GM23338 (cell line): Measurements from ENCODE around the gene PRDM2. TPM values are rescaled to one million over a fixed set of nuclear protein-coding genes. Genes with fewer than 3 reads are reported as not detected.

Experiments used
- ATAC-seq: fragments of 200-7000 bp; cut with Tn5 transposase; 3 replicates; pipeline ENCODE4 v1.9.1; 2020
- DNase-seq: peaks from one replicate; pipeline ENCODE4 v3.0.0-alpha.2; 2015; ENCODE audit warnings: low spot score
- H2AFZ ChIP-seq: fragments of 200-600 bp; sonication (generic); 2 replicates; pipeline ENCODE4 v1.8.0; 2016; ENCODE audit warnings: antibody characterized with exemption, mild to moderate bottlenecking, moderate library complexity
- H3F3A ChIP-seq: fragments of 200-600 bp; sonication (generic); replicated peaks from 2 replicates; pipeline ENCODE4 v1.8.0; 2017; ENCODE audit warnings: antibody characterized with exemption, mixed run types, low read depth
- H3K27ac ChIP-seq: fragments of 200-600 bp; sonication (generic); 2 replicates; pipeline ENCODE4 v1.6.1; 2016; ENCODE audit warnings: low read depth
- H3K27me3 ChIP-seq: fragments of 200-600 bp; sonication (generic); 2 replicates; pipeline ENCODE4 v1.8.0; 2016; ENCODE audit warnings: mild to moderate bottlenecking, mixed run types, moderate library complexity; ENCODE audit not compliant: insufficient read depth
- H3K36me3 ChIP-seq: fragments of 200-600 bp; sonication (generic); 2 replicates; pipeline ENCODE4 v1.8.0; 2016; ENCODE audit warnings: mild to moderate bottlenecking; ENCODE audit not compliant: insufficient read depth
- H3K4me1 ChIP-seq: fragments of 200-600 bp; sonication (generic); 2 replicates; pipeline ENCODE4 v1.8.0; 2016; ENCODE audit warnings: mild to moderate bottlenecking, moderate library complexity; ENCODE audit not compliant: insufficient read depth
- H3K4me2 ChIP-seq: fragments of 200-600 bp; sonication (generic); 2 replicates; pipeline ENCODE4 v1.7.1; 2017; ENCODE audit warnings: mixed run types
- H3K4me3 ChIP-seq: fragments of 200-600 bp; sonication (generic); 2 replicates; pipeline ENCODE4 v1.6.1; 2016; ENCODE audit warnings: mixed run types
- H3K79me2 ChIP-seq: fragments of 200-600 bp; sonication (generic); replicated peaks from 2 replicates; pipeline ENCODE4 v1.8.0; 2017; ENCODE audit warnings: mild to moderate bottlenecking; ENCODE audit not compliant: insufficient read depth
- H3K9me2 ChIP-seq: fragments of 200-600 bp; sonication (generic); 2 replicates; pipeline ENCODE4 v1.8.0; 2017; ENCODE audit not compliant: insufficient read depth
- H4K20me1 ChIP-seq: fragments of 200-600 bp; sonication (generic); replicated peaks from 2 replicates; pipeline ENCODE4 v1.8.0; 2017; ENCODE audit warnings: mild to moderate bottlenecking; ENCODE audit not compliant: insufficient read depth
- H3K27ac Mint-ChIP-seq: 2 replicates; pipeline ENCODE4 v1.8.0; 2020; ENCODE audit warnings: inconsistent platforms, mild to moderate bottlenecking, moderate library complexity, mixed read lengths
- H3K27me3 Mint-ChIP-seq: 3 replicates; pipeline ENCODE4 v1.8.0; 2022; ENCODE audit warnings: low read depth, mild to moderate bottlenecking, moderate library complexity, mixed read lengths, inconsistent platforms; ENCODE audit not compliant: insufficient read depth, poor library complexity
- H3K36me3 Mint-ChIP-seq: 3 replicates; pipeline ENCODE4 v1.8.0; 2021; ENCODE audit warnings: low read depth, mild to moderate bottlenecking, inconsistent platforms, moderate library complexity, mixed read lengths
- H3K4me1 Mint-ChIP-seq: 3 replicates; pipeline ENCODE4 v1.8.0; 2020; ENCODE audit warnings: mild to moderate bottlenecking, inconsistent platforms, mixed read lengths
- H3K4me3 Mint-ChIP-seq: 3 replicates; pipeline ENCODE4 v1.8.0; 2021; ENCODE audit warnings: moderate library complexity, mild to moderate bottlenecking, inconsistent platforms, mixed read lengths
- H3K9me3 Mint-ChIP-seq: 3 replicates; pipeline ENCODE4 v1.8.0; 2020; ENCODE audit warnings: moderate library complexity, mild to moderate bottlenecking, inconsistent platforms, mixed read lengths
- JUNB ChIP-seq: IDR thresholded peaks from one replicate; pipeline ENCODE4 v1.6.1; 2016; ENCODE audit warnings: antibody characterized with exemption; ENCODE audit not compliant: unreplicated experiment
- NANOG ChIP-seq: IDR thresholded peaks from 2 replicates; pipeline ENCODE4 v1.6.1; 2016; ENCODE audit warnings: antibody characterized with exemption, borderline replicate concordance
- STAT1 ChIP-seq: IDR thresholded peaks from one replicate; pipeline ENCODE4 v1.6.1; 2016; ENCODE audit warnings: antibody characterized with exemption; ENCODE audit not compliant: unreplicated experiment
- ZNF331 ChIP-seq: fragments of 250-450 bp; sonication (Bioruptor Pico); IDR thresholded peaks from 2 replicates; pipeline ENCODE4 v1.5.0; 2020; ENCODE audit warnings: low read depth, mild to moderate bottlenecking, moderate library complexity
- polyA plus RNA-seq: library from polyadenylated mRNA; unstranded; fragments of >200 nt; fragmentation: Nextera tagmentation; extraction: Ambion mirVana; gene quantifications from 2 replicates; pipeline ENCODE4 v1.2.1, GENCODE V29; 2016
- total RNA-seq: library from RNA; depleted of rRNA; stranded (reverse); fragments of >200 nt; shearing (Covaris generic); gene quantifications from 2 replicates; pipeline ENCODE4 v1.2.3, GENCODE V29; 2014
- TF ChIP-seq, protein P1 (sequence below): fragments of 250-450 bp; sonication (Bioruptor Pico); IDR thresholded peaks from 2 replicates; pipeline ENCODE4 v1.5.0; 2020; ENCODE audit warnings: mild to moderate bottlenecking, moderate library complexity
- TF ChIP-seq, protein P2 (sequence below), 2 experiments: fragments of 200-600 bp in 1 of 2; sonication (generic) in 1 of 2; conservative IDR thresholded peaks; 2 replicates each; pipeline versions ENCODE4 v1.5.1 to v1.6.1; 2016 to 2017; ENCODE audit warnings: antibody characterized with exemption in 2 of 2, low read depth in 2 of 2, mild to moderate bottlenecking in 2 of 2, moderate library complexity in 1 of 2
- TF ChIP-seq, protein P3 (sequence below): IDR thresholded peaks from 2 replicates; pipeline ENCODE4 v1.6.1; 2016; ENCODE audit warnings: antibody characterized with exemption

The PRDM2 gene
- total and polyA plus RNA-seq, 2 experiments from 2014 or later, result 11.6 to 28.3 TPM

DNA sequence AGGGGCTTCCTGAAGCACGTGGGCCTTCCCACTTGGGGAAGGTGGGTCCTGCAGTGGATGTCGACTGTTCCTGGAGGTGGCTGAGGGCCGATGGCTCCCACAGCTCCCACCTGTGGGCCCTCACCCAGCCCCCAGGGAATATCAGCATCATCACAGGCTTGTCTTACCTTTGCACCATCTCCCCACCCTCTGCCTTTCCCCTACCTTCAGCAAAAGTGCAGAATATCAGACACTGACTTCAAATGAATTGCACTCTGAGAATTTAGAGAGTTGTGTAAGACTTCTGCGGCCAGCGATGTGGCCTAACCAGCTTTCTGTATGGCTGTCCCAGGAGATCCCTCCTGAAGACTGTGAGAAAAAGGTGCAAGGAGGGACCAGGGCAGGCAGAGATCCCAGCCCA lies 105.4 kb downstream of the PRDM2 start (continued):
- TF ChIP-seq, protein P1, sequence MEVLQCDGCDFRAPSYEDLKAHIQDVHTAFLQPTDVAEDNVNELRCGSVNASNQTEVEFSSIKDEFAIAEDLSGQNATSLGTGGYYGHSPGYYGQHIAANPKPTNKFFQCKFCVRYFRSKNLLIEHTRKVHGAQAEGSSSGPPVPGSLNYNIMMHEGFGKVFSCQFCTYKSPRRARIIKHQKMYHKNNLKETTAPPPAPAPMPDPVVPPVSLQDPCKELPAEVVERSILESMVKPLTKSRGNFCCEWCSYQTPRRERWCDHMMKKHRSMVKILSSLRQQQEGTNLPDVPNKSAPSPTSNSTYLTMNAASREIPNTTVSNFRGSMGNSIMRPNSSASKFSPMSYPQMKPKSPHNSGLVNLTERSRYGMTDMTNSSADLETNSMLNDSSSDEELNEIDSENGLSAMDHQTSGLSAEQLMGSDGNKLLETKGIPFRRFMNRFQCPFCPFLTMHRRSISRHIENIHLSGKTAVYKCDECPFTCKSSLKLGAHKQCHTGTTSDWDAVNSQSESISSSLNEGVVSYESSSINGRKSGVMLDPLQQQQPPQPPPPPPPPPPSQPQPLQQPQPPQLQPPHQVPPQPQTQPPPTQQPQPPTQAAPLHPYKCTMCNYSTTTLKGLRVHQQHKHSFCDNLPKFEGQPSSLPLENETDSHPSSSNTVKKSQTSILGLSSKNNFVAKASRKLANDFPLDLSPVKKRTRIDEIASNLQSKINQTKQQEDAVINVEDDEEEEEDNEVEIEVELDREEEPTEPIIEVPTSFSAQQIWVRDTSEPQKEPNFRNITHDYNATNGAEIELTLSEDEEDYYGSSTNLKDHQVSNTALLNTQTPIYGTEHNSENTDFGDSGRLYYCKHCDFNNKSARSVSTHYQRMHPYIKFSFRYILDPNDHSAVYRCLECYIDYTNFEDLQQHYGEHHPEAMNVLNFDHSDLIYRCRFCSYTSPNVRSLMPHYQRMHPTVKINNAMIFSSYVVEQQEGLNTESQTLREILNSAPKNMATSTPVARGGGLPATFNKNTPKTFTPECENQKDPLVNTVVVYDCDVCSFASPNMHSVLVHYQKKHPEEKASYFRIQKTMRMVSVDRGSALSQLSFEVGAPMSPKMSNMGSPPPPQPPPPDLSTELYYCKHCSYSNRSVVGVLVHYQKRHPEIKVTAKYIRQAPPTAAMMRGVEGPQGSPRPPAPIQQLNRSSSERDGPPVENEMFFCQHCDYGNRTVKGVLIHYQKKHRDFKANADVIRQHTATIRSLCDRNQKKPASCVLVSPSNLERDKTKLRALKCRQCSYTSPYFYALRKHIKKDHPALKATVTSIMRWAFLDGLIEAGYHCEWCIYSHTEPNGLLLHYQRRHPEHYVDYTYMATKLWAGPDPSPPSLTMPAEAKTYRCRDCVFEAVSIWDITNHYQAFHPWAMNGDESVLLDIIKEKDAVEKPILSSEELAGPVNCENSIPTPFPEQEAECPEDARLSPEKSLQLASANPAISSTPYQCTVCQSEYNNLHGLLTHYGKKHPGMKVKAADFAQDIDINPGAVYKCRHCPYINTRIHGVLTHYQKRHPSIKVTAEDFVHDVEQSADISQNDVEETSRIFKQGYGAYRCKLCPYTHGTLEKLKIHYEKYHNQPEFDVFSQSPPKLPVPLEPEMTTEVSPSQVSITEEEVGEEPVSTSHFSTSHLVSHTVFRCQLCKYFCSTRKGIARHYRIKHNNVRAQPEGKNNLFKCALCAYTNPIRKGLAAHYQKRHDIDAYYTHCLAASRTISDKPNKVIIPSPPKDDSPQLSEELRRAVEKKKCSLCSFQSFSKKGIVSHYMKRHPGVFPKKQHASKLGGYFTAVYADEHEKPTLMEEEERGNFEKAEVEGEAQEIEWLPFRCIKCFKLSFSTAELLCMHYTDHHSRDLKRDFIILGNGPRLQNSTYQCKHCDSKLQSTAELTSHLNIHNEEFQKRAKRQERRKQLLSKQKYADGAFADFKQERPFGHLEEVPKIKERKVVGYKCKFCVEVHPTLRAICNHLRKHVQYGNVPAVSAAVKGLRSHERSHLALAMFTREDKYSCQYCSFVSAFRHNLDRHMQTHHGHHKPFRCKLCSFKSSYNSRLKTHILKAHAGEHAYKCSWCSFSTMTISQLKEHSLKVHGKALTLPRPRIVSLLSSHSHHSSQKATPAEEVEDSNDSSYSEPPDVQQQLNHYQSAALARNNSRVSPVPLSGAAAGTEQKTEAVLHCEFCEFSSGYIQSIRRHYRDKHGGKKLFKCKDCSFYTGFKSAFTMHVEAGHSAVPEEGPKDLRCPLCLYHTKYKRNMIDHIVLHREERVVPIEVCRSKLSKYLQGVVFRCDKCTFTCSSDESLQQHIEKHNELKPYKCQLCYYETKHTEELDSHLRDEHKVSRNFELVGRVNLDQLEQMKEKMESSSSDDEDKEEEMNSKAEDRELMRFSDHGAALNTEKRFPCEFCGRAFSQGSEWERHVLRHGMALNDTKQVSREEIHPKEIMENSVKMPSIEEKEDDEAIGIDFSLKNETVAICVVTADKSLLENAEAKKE, result no peak
- TF ChIP-seq STAT1, result no peak

DNA sequence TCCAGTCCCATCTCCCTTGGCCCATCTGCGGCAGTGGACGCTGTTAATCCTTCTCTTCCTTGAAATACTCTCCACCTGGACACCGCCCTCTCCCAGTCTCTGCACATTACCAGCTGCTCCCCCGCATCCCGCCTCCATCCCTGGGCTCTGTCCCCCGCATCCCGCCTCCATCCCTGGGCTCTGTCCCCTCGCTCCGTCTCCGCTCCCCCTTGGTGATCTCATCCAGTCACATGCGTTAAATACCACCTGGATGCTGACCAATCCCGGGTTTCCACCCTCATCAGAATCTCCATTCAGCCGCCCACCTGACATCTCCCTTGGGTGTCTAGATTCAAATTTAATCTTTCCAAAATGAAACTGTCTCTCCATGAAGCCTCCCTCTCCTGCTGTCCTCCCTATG lies 106.1 kb downstream of the PRDM2 start:
- H3K36me3 ChIP-seq, result no peaks in the 10 kb centered on the region
- TF ChIP-seq, protein P2, sequence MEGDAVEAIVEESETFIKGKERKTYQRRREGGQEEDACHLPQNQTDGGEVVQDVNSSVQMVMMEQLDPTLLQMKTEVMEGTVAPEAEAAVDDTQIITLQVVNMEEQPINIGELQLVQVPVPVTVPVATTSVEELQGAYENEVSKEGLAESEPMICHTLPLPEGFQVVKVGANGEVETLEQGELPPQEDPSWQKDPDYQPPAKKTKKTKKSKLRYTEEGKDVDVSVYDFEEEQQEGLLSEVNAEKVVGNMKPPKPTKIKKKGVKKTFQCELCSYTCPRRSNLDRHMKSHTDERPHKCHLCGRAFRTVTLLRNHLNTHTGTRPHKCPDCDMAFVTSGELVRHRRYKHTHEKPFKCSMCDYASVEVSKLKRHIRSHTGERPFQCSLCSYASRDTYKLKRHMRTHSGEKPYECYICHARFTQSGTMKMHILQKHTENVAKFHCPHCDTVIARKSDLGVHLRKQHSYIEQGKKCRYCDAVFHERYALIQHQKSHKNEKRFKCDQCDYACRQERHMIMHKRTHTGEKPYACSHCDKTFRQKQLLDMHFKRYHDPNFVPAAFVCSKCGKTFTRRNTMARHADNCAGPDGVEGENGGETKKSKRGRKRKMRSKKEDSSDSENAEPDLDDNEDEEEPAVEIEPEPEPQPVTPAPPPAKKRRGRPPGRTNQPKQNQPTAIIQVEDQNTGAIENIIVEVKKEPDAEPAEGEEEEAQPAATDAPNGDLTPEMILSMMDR (conservative IDR thresholded peaks at IDR 0.05; ENCODE audit: low read depth in 2 of 2), result no peak
- TF ChIP-seq ZNF331 (CRISPR knock-in tag) (no peak), JUNB (no peak), STAT1 (no peak), NANOG (no peak)
- TF ChIP-seq, protein P1, result no peak
- TF ChIP-seq, protein P3, sequence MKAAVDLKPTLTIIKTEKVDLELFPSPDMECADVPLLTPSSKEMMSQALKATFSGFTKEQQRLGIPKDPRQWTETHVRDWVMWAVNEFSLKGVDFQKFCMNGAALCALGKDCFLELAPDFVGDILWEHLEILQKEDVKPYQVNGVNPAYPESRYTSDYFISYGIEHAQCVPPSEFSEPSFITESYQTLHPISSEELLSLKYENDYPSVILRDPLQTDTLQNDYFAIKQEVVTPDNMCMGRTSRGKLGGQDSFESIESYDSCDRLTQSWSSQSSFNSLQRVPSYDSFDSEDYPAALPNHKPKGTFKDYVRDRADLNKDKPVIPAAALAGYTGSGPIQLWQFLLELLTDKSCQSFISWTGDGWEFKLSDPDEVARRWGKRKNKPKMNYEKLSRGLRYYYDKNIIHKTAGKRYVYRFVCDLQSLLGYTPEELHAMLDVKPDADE, result no peak

More for the DNA sequence above, 106.1 kb downstream of the PRDM2 start:
- no peak for ATAC-seq
- peaks cover 4% of the 10 kb centered on the region; the same call in 2 of the 3 replicates for H3K9me3 Mint-ChIP-seq
- no peaks in the 10 kb centered on the region; the same call in 1 of the 3 replicates for H3K36me3 Mint-ChIP-seq
- H3K4me1 ChIP-seq, result no peaks in the 10 kb centered on the region
- H2AFZ ChIP-seq, result no peak overlapping the region
- no peaks in the 10 kb centered on the region for H3K79me2 ChIP-seq
- peaks cover 9% of the 10 kb centered on the region for H3K27me3 Mint-ChIP-seq
- H3K9me2 ChIP-seq, result no peaks in the 10 kb centered on the region
- peaks cover 14% of the 10 kb centered on the region for H3K4me1 Mint-ChIP-seq
- no peaks in the 10 kb centered on the region for H3F3A ChIP-seq
- no peak overlapping the region for H3K27ac ChIP-seq
- no peaks in the 10 kb centered on the region; the same call in none of the 2 replicates for H4K20me1 ChIP-seq
- H3K4me3 ChIP-seq, result no peak overlapping the region
- no peak overlapping the region for H3K27ac Mint-ChIP-seq
- no peak overlapping the region for H3K4me3 Mint-ChIP-seq
- no peak for DNase-seq
- H3K4me2 ChIP-seq, result no peak overlapping the region
- no peaks in the 10 kb centered on the region for H3K27me3 ChIP-seq
